ENCODE results near the gene EIF4G3.
"Not testable (repeated sequence)": the region's sequence is repeated elsewhere in the genome, so short reads cannot be mapped to it uniquely, and the experiment has no call there.

DNA sequence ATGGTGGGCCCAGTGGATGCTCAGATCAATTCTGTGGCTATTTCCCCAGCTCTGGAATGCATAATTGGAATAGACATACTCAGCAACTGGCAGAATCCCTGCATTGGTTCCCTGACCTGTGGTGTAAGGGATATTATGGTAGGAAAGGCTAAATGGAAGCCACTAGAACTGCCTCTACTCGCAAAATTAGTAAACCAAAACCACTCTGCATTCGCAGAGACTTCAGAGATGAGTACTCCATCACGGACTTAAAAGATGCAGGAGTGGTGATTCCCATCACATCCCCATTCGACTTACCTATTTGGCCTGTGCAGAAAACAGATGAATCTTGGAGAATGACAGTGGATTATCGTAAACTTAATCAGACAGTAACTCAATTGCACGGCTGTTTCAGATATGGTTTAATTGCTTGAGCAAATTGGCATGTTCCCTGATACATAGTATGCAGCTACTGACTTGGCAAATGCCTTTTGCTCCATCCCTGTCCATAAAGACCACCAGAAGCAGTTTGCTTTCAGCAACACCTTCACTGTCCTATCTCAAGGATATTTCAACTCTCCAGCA is 31.5 kb upstream of the EIF4G3 start:
- not testable (repeated sequence) for TF ChIP-seq CTCF, POLR2A (IDR thresholded peaks at IDR 0.05)
